Stomach (tissue), 4 donors: ENCODE results near the gene SYNJ2.

ENCODE experiments used
- CTCF ChIP-seq, 7 experiments: fragments of 450-650 bp in 4 of 7; fragments of 200-600 bp in 3 of 7; sonication (generic) in 3 of 7; IDR thresholded peaks; one replicate each; pipeline ENCODE4 v1.5.1; 2016 to 2019; ENCODE audit warnings: antibody characterized with exemption in 7 of 7, control low read depth in 2 of 7, mild to moderate bottlenecking in 1 of 7
- EP300 ChIP-seq: sonication (generic); formaldehyde crosslinking; IDR thresholded peaks from one replicate; pipeline ENCODE4 v1.6.1; 2017; ENCODE audit warnings: antibody characterized with exemption
- POLR2A ChIP-seq, 4 donors: fragments of 450-650 bp; IDR thresholded peaks; one replicate each; pipeline ENCODE4 v1.6.1; 2016; ENCODE audit warnings: antibody characterized with exemption in 4 of 4, control low read depth in 2 of 4, mild to moderate bottlenecking in 1 of 4, moderate library complexity in 1 of 4
- POLR2AphosphoS5 ChIP-seq, 3 donors: sonication (generic); formaldehyde crosslinking; IDR thresholded peaks; one replicate each; pipeline ENCODE4 v1.6.1; 2016; ENCODE audit warnings: antibody characterized with exemption in 3 of 3

- TF ChIP-seq EP300 (no peak), CTCF (IDR thresholded peaks at IDR 0.05) (no peak), POLR2A (IDR thresholded peaks at IDR 0.05) (no peak), POLR2AphosphoS5 (IDR thresholded peaks at IDR 0.05) (no peak)
Measured at GRCh38 chr6:157937916-157938315, 43.7 kb upstream of the SYNJ2 start.
